GM18511 (cell line): ENCODE data around the gene TK2.

Experiments
- ATAC-seq: cut with Tn5 transposase; IDR thresholded peaks from one replicate; pipeline ENCODE4 v1.9.1; 2021; ENCODE audit warnings: mild to moderate bottlenecking, moderate library complexity; ENCODE audit not compliant: unreplicated experiment

Gene TK2

GRCh38 chr16:66486199-66486772 lies 63.6 kb downstream of the TK2 start:
- ATAC-seq = no peak

- no peak for ATAC-seq
Measured at GRCh38 chr16:66485376-66485775, 64.5 kb downstream of the TK2 start.

GRCh38 chr16:66484453-66485213 lies 65.3 kb downstream of the TK2 start:
- ATAC-seq = no peak

GRCh38 chr16:66483689-66484452 lies 66.1 kb downstream of the TK2 start:
- peak; percentile 71 for ATAC-seq

- ATAC-seq = no peak
Measured at GRCh38 chr16:66481943-66482390, 68.0 kb downstream of the TK2 start.

- no peak for ATAC-seq
Measured at GRCh38 chr16:66481081-66481942, 68.6 kb downstream of the TK2 start.

- ATAC-seq = no peak
Measured at GRCh38 chr16:66480265-66481080, 69.4 kb downstream of the TK2 start.

GRCh38 chr16:66479661-66480264 lies 70.2 kb downstream of the TK2 start:
- ATAC-seq = no peak

GRCh38 chr16:66478733-66479511 lies 71.0 kb downstream of the TK2 start:
- ATAC-seq = peak; percentile 70

GRCh38 chr16:66477028-66477515 lies 72.8 kb downstream of the TK2 start:
- ATAC-seq = no peak

- no peak for ATAC-seq
Measured at GRCh38 chr16:66476328-66477027, 73.4 kb downstream of the TK2 start.

- no peak for ATAC-seq
Measured at GRCh38 chr16:66475232-66475631, 74.7 kb downstream of the TK2 start.

GRCh38 chr16:66474750-66475199 lies 75.1 kb downstream of the TK2 start:
- ATAC-seq = peak; percentile 90

- ATAC-seq = no peak
Measured at GRCh38 chr16:66473654-66474519, 76.0 kb downstream of the TK2 start.

- no peak for ATAC-seq
Measured at GRCh38 chr16:66473051-66473571, 76.8 kb downstream of the TK2 start.

- no peak for ATAC-seq
Measured at GRCh38 chr16:66471716-66472393, 78.1 kb downstream of the TK2 start.
